Femur (tissue), 1 donor: Measurements from ENCODE around the gene ABHD6.
"Not testable (repeated sequence)": the region's sequence is repeated elsewhere in the genome, so short reads cannot be mapped to it uniquely, and the experiment has no call there.

Source experiments
- DNase-seq: peaks from one replicate; pipeline ENCODE4 v3.0.0-alpha.2; 2017

The ABHD6 gene

DNA sequence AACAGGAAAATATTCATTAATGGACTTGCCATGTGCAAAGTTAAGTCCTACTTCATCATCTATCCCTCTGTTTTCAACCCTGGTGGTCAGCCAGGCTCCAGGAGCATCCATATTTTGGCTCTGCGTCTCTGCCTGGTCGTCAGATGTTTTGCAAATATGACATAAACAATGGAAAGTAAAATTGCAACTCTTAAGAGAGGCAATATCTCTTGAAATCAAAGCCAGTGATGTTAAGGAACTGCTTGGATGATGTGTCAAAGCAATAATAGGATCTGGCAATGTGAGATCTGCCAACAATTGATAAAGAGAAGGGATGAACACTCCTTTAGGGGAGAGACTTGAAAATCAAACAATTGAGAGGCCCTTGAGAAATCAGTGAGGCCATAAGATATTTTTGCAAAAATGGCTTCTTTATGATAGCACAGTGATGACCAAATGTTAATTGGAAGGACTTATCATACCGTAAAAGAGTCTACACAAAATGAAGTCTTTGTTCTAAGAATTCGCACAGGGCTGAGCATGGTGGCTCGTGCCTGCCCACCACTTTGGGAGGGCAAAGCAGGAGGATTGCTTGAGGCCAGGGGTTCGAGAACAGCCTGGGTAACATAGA, 6.5 kb downstream of the ABHD6 start:
- DNase-seq: no peak

DNA sequence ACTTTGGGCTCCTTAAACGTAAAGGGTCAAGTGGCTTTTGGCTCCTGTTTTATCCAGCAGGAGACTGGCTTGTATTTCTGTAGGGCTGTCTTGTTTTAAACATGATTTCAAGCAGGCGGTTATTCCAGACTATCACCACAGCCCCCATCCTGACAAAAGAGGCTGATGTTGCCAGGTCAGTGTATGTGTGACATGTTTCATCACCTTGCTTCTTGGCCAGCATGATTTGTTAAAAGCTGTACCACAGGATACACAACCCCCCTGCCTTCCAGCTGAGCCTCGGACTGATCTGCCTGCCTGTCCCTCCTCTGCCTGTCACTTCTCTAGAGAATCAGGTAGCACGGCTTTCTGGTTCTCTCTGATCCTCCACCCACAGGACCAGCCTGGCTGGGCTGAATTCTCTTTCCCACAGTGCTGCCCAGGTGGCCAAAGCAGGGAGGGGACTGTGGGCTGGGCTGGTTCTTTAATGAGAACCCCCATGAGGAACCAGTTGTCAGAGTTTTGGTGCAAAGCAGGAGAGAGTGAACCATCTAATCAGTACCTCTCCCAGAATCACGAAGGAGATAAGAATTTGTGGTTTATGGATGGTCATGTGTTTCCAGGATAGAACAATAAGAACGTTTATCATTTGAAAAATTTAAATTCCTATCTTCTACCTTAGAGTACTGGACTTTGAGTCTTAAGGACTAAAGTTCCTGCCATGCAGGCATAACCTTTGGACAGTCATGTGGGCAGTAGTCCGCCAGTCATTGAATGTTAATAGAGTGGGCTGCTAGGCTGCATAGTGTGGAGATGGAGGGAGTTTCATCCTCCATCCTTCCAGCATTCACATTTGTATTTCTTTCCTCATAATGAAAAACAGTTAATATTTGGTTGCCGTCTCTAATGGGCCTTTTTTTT, 8.8 kb downstream of the ABHD6 start:
- no peak for DNase-seq

DNA sequence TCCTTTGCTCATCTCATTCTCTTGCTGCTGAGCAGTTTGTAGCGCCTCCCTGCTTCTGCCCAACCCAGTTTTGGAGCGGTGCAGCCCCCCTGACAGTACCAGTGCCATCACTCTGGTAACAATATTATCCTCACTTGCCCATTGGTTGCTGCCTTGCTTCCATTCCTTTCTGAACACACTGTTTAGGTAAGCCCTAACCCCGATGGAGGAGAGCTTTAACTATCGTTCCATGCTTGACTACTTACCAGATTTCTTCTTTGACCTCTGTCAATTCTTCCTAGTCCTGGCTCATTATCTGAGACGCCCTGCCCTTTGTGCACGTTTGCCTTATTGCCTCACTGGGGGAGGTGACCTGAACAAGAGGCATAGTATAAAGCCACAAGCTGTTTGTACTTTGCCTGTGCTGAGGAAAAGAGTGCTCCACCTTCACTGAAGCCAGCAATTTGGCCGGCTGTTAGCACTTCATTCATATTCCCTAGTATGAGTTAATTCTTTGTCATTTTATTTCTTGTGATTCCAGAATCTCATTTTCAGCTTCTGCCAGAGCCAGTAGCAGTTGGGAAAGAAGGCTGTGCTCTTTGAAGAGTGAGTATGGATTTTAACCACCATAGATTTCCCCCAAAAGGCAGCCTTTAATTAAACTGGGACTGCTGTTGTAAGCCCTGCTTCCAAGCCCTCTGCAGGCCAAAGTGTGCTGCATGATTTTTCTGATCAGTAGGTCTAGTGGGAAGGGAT, 11.9 kb downstream of the ABHD6 start:
- DNase-seq: no peak

DNA sequence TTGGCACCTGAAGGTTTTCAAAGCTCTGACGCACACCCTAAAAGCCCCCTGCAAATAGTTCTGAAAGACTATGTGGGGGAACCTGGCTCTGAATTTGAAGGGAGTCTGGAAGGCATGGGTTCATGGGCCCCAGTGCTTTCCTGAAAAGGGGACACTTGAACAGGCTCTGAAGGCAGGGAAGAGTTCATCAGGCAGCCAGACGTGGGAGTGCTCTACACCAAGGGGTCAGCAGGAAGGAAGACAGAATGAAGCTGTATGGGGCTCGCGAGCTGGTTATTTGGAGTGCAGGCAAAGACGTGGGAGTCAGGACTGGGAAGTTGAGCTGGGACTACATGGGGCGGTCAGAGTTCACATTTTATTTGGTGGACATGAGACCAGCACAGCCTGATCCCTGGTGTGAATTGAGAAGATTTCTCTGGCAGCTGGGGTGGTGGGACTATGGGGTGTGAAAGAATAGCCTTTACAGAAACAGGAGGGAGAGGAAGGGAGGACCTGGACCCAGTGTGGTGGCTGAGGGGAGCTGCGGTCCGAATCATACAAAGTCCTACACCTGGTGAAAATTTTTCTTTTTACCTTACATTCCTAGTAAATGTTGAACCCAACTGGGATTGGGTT, 12.6 kb downstream of the ABHD6 start:
- no peak for DNase-seq

DNA sequence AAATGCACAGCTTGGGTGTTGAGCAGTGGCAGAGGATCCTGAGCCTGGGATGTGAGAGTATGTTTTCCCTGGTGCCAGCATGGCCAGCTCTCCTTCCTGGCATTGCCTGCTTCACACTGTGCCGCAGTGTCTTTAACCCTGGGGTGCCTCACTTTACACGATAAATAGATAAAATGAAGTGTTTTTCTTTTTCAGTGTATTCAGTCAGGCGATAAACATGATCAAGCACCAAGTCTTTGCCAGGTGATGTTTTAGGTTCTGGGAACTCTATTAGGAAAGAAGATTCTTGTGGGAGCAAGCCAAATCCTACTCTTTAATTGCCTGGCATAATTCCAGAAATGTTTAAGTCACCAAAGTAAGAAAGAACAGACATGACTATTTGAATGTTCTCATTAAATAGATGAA, 14.0 kb downstream of the ABHD6 start:
- no peak for DNase-seq

DNA sequence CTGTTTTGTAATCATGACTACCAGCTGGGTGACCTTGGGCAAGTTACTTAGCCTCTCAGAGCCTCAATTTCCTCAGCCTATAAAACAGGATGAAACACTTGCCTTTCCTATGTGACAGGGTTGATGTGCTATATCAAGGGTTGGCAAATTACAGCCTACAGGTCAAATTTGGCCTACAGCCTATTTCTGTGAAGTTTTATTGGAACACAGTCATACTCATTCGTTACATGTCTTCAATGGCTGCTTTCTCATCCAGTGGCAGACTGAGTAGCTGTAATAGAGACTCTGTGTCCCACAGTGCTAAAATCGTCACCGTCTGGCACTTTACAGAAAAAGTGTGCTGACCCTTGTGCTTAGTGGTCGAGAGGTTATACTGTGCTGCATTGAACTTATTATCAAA, 16.6 kb downstream of the ABHD6 start:
- no peak for DNase-seq

DNA sequence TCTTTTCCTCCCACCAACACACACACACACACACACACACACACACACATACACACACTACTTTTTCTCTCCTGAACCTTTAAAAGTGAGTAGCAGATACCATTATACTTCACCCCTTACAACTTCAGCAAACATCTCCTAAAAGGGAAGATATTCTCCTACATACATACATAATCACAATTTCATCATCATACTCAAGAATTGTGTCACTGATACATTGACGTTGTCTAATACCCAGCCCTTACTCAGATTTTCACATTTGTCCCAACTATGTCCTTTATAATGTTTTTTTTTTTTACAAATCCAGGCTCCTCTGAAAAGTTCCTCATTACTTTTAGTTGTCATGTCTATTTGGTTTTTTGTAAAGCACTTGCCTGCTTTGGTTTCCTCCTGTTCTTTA, 18.5 kb downstream of the ABHD6 start:
- no peak for DNase-seq

DNA sequence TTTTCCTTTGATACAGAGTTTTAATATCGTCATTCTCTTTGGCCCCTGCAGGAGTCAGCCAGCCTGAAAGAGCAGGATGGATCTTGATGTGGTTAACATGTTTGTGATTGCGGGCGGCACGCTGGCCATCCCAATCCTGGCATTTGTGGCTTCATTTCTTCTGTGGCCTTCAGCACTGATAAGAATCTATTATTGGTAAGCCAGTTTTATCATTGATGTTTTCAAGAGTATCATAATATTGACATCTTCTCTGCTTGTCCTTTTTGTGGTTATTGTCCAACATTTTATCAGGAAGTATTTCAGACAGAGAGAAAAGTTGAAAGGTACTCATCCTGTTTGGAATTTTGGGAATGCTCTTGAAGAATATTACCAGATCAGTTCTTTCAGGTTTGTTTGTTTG, 18.9 kb downstream of the ABHD6 start:
- no peak for DNase-seq

DNA sequence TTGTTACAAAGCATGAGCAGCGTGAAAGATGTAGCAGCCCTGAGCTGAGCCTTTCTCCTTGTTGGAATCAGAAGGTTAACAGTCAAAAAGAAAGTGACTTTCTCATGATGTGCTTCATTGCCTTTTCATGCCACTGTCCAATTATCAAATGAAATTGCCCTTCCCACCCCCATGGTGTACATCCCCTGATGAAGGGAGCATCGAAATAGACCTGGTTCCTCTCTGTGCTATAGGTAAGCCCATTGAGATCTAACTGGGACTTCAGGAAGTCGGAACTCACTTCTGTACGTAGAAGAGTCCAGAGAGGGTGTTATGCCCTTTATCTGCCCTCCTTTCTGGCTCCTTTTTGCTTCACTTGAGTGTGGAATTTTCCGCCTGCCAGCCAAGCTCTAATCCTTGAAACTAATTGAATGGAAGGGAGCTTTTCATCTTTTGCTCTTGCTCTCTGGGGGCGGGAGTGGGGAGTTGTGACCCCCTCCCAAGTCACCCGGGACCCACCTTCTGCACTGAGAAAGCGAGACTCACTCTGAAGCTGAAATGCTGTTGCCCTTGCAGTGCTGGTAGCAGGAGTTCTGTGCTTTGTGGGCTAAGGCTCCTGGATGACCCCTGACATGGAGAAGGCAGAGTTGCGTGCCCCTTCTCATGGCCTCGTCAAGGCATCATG, 20.9 kb downstream of the ABHD6 start:
- DNase-seq: no peak

DNA sequence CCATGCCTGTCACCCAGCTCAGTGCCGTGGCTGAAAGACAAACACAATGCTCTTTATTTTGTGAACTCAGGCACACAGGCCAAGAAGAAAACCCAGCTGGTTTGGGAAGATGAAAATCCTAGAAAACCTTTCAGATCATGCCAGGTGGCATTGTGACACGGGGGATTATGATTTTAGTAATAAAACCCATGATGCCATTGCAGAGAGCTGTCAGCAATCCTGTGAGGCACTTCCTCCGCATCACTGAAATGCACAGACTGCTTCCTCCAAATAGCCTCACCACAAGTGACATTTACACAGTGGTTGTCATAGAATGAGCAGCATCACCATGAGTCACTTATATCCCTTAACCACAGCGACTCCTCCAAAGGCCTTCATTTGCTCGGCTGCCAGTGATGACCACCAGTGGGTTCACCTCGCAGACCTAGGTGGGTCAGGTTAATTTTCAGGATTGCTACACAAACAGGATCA, 22.7 kb downstream of the ABHD6 start:
- DNase-seq: peak; percentile 29

DNA sequence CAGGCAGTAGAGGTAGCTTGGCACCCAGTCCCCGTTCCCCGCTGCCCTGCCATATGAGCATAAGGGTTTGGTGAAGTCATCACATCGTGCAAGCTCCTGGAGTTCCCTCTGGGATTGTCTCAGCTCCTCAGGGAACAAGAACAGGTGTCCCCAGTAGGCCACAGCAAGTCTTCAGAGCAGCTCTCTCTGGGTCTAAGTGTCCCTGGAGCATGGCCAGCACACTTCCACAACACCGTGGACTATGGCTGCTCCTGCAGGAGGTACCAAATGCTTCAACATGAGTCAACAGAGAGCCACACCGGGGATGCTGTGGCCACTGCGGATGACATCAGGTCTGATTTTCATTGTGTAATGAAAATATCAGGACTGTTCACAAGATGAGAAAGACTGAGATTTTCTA, 23.1 kb downstream of the ABHD6 start:
- no peak for DNase-seq

DNA sequence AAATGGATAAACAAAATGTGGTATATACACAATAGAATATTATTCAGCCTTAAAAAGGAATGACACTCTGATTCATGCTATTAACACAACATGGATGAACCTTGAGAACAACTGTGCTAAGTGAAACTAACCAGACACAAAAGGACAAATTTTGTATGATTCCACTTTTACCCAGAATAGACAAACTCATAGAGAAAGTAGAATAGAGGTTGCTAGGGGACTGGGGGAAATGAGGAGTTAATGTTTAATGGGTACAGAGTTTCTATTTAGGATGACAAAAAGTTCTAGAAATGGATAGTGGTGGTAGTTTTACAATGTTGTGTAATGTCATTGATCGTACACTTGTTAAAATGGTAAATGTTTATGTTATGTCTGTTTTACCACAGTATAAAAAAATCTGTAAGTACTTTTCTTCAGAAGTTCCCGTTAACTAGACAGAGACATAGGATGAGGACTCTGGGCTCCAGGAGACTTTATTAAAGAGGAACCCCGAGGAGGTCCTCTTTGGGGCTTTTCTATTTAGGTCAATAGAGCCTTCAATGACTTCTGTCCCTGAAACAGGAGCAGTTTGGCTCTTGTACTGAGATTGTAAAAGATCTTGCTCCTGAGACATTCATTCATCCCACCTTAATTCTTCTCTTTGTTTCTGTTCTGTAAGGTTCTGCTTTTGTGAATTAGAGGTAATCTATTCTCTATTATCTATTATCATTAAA, 24.5 kb downstream of the ABHD6 start:
- no peak for DNase-seq

DNA sequence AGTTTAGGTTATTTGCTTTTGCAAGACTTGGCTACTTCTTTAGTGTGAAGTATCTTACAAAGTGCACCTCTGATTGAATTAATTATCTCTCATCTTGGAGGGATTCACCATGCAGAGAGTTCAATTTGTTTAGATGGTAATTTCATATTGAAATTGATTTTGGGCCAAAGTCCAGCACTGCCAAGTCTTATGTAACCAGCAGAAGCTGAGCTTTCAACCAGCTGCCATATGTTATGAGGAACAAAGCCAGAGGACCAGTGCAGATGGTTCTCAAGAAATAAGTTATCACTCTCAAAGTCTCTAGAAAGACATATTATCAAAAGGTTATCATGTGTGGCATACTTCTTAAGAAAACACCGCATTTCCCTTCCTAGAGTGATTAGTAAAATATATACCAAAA, 29.0 kb downstream of the ABHD6 start:
- no peak for DNase-seq

DNA sequence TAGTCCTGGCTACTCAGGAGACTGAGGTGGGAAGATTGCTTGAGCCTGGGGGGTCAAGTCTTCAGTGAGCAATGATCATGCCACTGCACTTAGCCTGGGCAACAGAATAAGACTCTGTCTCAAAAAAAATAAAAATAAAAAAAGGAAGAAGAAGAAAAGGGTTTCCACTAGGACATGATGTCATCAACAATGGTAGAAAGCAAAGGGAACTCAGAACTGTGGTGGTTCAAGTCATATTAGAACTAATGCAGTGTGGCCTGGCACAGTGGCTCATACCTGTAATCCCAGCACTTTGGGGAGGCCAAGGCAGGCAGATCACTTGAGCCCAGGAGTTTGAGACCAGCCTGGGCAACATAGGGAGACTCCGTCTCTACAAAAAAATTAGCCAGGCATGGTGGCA, 30.0 kb downstream of the ABHD6 start:
- not testable (repeated sequence) for DNase-seq

DNA sequence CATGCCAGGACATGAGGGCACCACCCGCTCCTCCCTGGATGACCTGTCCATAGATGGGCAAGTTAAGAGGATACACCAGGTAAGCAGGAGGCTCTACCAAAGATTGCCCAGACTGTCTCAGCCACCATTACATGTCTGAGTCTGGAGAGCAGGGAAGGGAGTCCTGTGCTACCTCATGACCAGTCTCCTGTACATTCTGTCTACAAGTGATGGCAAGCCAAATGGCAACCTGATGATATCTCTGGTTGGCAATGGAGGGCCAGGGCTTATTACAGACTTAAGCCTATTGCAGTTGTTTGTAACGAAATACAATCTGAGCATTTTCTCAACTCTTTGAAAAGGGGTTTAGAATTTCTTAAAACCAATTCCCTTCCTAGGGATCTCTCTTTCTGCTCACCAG, 31.8 kb downstream of the ABHD6 start:
- DNase-seq: no peak

DNA sequence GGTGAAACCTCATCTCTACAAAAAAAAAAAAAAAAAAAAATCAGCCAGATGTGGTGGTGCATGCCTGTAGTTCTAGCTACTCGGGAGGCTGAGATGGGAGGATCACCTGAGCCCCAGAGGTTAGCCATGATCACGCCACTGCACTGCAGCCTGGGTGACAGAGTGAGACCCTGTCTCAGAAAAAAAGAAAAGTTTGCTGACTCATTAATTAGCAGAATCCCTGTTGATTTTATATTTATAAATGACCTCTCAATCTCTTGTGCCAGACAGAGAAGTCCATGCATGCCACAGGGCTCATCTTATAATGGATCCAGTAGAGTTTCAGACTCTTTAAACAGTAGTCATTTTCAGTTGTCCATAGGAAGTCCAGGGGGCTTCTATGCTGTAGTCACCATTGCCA, 32.9 kb downstream of the ABHD6 start:
- DNase-seq: no peak

DNA sequence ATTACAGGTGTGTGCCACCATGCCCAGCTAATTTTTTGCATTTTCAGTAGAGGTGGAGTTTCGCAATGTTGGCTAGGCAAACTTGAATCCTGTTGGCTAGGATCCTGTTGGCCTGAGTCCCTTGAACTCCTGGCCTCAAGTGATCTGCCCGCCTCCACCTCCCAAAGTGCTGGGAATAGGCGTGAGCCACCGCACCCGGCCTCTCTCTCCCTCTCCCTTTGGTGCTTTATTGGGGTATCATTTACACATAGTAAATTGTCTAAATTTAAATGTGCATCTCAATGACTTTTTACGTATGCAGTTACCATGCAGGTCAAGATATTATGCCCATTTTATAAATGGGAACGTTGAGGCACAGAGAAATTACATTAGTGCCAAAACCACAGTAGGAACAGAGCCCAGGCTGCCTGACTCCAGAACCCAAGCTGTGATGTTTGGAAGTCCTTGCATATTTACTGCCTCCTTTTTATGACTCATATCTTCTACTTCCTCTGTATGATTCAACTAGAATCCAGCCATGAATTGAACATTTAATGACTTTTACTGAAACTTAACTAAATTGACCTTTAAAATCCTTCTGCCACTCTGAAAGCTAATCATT, 34.4 kb downstream of the ABHD6 start:
- DNase-seq: no peak

DNA sequence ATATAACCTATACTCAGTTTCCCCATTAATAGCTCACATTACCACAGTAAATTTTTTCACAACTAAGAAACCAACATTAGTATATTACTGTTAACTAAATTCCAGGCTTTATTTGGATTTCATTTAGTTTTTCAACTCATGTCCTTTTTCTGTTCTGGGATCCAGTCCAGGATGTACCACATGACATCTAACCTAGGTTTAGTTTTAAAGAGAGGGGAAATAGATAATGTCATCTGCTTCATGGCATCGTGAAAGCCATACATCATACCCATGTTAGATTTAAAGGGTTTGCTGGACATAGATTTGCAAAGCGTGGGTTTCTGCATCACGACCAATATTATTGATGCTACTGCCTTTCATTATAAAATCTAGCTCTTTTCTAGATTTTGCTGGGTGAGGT, 35.3 kb downstream of the ABHD6 start:
- DNase-seq: no peak

DNA sequence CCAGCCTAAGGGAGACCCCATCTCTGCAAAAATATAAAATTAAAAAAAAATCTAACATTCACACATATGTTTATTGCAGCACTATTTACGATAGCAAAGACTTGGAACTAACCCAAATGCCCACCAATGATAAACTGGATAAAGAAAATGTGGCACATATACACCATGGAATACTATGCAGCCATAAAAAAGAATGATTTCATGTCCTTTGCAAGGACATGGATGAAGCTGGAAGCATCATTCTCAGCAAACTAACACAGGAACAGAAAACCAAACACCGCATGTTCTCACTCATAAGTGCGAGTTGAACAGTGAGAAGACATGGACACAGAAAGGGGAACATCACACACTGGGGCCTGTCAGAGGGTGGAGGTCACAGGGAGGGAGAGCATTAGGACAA, 35.8 kb downstream of the ABHD6 start:
- not testable (repeated sequence) for DNase-seq

DNA sequence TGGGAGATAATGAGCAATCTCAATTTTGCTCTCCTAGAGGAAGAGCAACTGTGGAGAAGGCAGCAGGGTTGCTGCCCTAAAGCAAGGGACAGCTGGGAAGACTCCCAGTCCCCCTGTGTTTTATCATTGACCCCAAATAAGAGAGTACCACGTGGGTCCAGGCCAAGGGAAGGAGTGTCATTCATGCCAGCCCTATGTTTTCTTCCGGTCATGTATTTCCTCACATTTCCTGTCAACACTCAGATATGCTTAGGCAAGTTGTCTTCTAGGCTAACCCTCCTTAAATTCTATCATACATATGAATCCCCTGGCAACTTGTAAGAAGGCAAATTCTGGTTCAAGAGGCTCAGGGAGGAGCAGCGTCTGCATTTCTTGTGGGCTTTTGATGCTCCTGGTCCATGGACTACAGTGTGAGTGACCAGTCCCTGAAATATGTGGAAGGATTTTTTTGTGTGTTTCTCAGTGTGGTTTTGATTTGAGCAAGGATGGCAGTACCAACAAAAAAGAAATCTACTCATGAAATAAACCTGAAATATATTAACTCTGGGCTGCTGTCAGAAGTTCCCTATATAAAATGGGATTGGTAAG, 36.5 kb downstream of the ABHD6 start:
- DNase-seq: no peak

DNA sequence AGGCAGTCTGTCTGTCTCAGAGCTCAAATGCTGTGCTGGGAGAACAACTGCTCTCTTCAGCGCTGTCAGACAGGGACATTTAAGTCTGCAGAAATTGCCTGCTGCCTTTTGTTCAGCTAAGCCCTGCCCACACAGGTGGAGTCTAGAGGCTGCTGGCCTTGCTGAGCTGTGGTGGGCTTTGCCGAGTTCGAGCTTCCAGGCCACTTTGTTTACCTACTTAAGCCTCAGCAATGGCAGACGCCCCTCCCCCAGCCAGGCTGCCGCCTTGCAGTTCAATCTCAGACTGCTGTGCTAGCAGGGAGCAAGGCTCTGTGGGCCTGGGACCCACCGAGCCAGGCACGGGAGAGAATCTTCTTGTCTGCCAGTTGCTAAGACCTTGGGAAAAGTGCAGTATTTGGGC, 43.5 kb downstream of the ABHD6 start:
- DNase-seq: no peak
